NCI-H1436 treated with DMSO at 0.1 percent for 48 hours (cell line): ENCODE measurements around the gene SH3BP5.

Experiments
- DNase-seq: peaks from one replicate; lab custom pipeline; 2025; lab: John Stamatoyannopoulos, UW

SH3BP5 gene

GRCh38 chr3:15347063-15347736 lies 14.8 kb upstream of the SH3BP5 start:
- DNase-seq = no peak

- no peak for DNase-seq
Observed at GRCh38 chr3:15346516-15346915, 14.1 kb upstream of the SH3BP5 start.

- no peak for DNase-seq
Observed at GRCh38 chr3:15345608-15346137, 13.3 kb upstream of the SH3BP5 start.

- DNase-seq = no peak
Observed at GRCh38 chr3:15345066-15345607, 12.8 kb upstream of the SH3BP5 start.

GRCh38 chr3:15342945-15343344 lies 10.6 kb upstream of the SH3BP5 start:
- DNase-seq = no peak

GRCh38 chr3:15342246-15342645 lies 9.9 kb upstream of the SH3BP5 start:
- no peak for DNase-seq

GRCh38 chr3:15341030-15341726 lies 8.8 kb upstream of the SH3BP5 start:
- DNase-seq = no peak

- DNase-seq = no peak
Observed at GRCh38 chr3:15339786-15340215, 7.4 kb upstream of the SH3BP5 start.

GRCh38 chr3:15339001-15339400 lies 6.6 kb upstream of the SH3BP5 start:
- DNase-seq = no peak

GRCh38 chr3:15337963-15338362 lies 5.6 kb upstream of the SH3BP5 start:
- no peak for DNase-seq

GRCh38 chr3:15336057-15336456 lies 3.7 kb upstream of the SH3BP5 start:
- DNase-seq = no peak

- no peak for DNase-seq
Observed at GRCh38 chr3:15333956-15334263, 1.5 kb upstream of the SH3BP5 start.

GRCh38 chr3:15333099-15333955 lies 941 bp upstream of the SH3BP5 start:
- no peak for DNase-seq

- DNase-seq = no peak
Observed at GRCh38 chr3:15331606-15332404, 581 bp downstream of the SH3BP5 start.

GRCh38 chr3:15331072-15331605 lies 1.2 kb downstream of the SH3BP5 start:
- DNase-seq = no peak

- no peak for DNase-seq
Observed at GRCh38 chr3:15330031-15330596, 2.3 kb downstream of the SH3BP5 start.

- DNase-seq = no peak
Observed at GRCh38 chr3:15329046-15330005, 3.1 kb downstream of the SH3BP5 start.

GRCh38 chr3:15327941-15328340 lies 4.4 kb downstream of the SH3BP5 start:
- DNase-seq = no peak

GRCh38 chr3:15326673-15327072 lies 5.7 kb downstream of the SH3BP5 start:
- DNase-seq = no peak

GRCh38 chr3:15326037-15326436 lies 6.3 kb downstream of the SH3BP5 start:
- no peak for DNase-seq
